HCT116 (cell line): ENCODE measurements around the gene ATP1A2. TPM values are rescaled to one million over a fixed set of nuclear protein-coding genes. Genes with fewer than 3 reads are reported as not detected.

Source experiments
- ATAC-seq: fragments of 200-7000 bp; cut with Tn5 transposase; 2 replicates; pipeline ENCODE4 v1.9.1; 2020; ENCODE audit warnings: mild to moderate bottlenecking, moderate library complexity
- BruUV-seq: library from RNA; stranded (reverse); fragments of 400-500 nt; replicated peaks from 2 replicates; lab custom pipeline; 2021; lab: Mats Ljungman, UMichigan
- CTCF ChIA-PET: fragments of 300-600 bp; sonication (Branson Sonifier 250); formaldehyde crosslinking; loops from one replicate; lab custom pipeline; 2021; ENCODE audit warnings: antibody characterized with exemption; lab: Charles Lee
- POLR2A ChIA-PET: fragments of 300-600, 350-600 bp; sonication (Branson Sonifier 250); formaldehyde crosslinking; loops from one replicate; lab custom pipeline; 2021; ENCODE audit warnings: antibody characterized with exemption; lab: Charles Lee
- RAD21 ChIA-PET, 2 experiments: fragments of 300-600 bp; sonication (Branson Sonifier 250); formaldehyde crosslinking; loops; one replicate each; lab custom pipeline; 2023; ENCODE audit warnings: low total read pairs in 2 of 2; ENCODE audit not compliant: uncharacterized antibody in 2 of 2, unreplicated experiment in 2 of 2, low non-redundant PET in 1 of 2; lab: Charles Lee
- DNase-seq: peaks from one replicate; pipeline ENCODE4 v3.0.0-alpha.2; 2010; ENCODE audit warnings: low read depth, low spot score
- H2AFZ ChIP-seq: fragments of 200-600 bp; shearing (Covaris generic), sonication (generic); 2 replicates; pipeline ENCODE4 v1.6.1; 2017; ENCODE audit warnings: low read depth, mixed run types, mixed read lengths, antibody characterized with exemption, low read length; ENCODE audit not compliant: poor library complexity, severe bottlenecking
- H3K27ac ChIP-seq: 2 replicates; pipeline ENCODE4 v1.5.1; 2012; ENCODE audit warnings: low read depth, low read length
- H3K27me3 ChIP-seq: fragments of 200-600 bp; sonication (generic); 2 replicates; pipeline ENCODE4 v1.6.1; 2016; ENCODE audit warnings: mixed run types, low read length, mixed read lengths; ENCODE audit not compliant: insufficient read depth
- H3K36me3 ChIP-seq, 2 experiments: fragments of 200-500 bp in 1 of 2; fragments of 200-600 bp in 1 of 2; sonication (Bioruptor generic) in 1 of 2; sonication (generic) in 1 of 2; 2 replicates each; pipeline versions ENCODE4 v1.5.1 to v1.6.1; 2014 to 2016; ENCODE audit warnings: low read length in 2 of 2, inconsistent platforms in 1 of 2, mixed read lengths in 1 of 2, mixed run types in 1 of 2; ENCODE audit not compliant: insufficient read depth in 2 of 2, control insufficient read depth in 1 of 2
- H3K4me1 ChIP-seq, 2 experiments: fragments of 200-600 bp in 1 of 2; sonication (generic) in 1 of 2; 2 replicates each; pipeline versions ENCODE4 v1.5.1 to v1.6.1; 2012 to 2017; ENCODE audit warnings: low read length in 2 of 2, inconsistent platforms in 1 of 2, mild to moderate bottlenecking in 1 of 2, mixed read lengths in 1 of 2, mixed run types in 1 of 2, moderate library complexity in 1 of 2; ENCODE audit not compliant: insufficient read depth in 2 of 2, control insufficient read depth in 1 of 2
- H3K4me2 ChIP-seq: fragments of 200-600 bp; sonication (generic); 2 replicates; pipeline ENCODE4 v1.6.1; 2017; ENCODE audit warnings: mixed run types, low read length, mixed read lengths
- H3K4me3 ChIP-seq, 2 experiments: fragments of 200-600 bp in 1 of 2; sonication (generic) in 1 of 2; replicated peaks in 1 of 2; 2 replicates each; pipeline ENCODE4 v1.5.1; 2011 to 2016; ENCODE audit warnings: low read length in 2 of 2, control low read depth in 1 of 2, low read depth in 1 of 2, mild to moderate bottlenecking in 1 of 2, mixed read lengths in 1 of 2, mixed run types in 1 of 2
- H3K79me2 ChIP-seq: fragments of 200-600 bp; sonication (generic); 2 replicates; pipeline ENCODE4 v1.6.1; 2017; ENCODE audit warnings: mild to moderate bottlenecking, mixed run types, low read length, moderate library complexity, mixed read lengths; ENCODE audit not compliant: insufficient read depth
- H3K9ac ChIP-seq: fragments of 200-600 bp; sonication (generic); 2 replicates; pipeline ENCODE4 v1.6.1; 2016; ENCODE audit warnings: low read length, mixed read lengths
- H3K9me2 ChIP-seq: fragments of 200-600 bp; sonication (generic), shearing (Covaris generic); 2 replicates; pipeline ENCODE4 v1.6.1; 2017; ENCODE audit warnings: mixed run types, mild to moderate bottlenecking, moderate library complexity; ENCODE audit not compliant: insufficient read depth
- H3K9me3 ChIP-seq, 2 experiments: fragments of 200-500 bp in 1 of 2; fragments of 200-600 bp in 1 of 2; sonication (Bioruptor generic) in 1 of 2; sonication (generic) in 1 of 2; 2 replicates each; pipeline ENCODE4 v1.6.1; 2014 to 2017; ENCODE audit warnings: low read length in 2 of 2, mixed read lengths in 2 of 2, inconsistent platforms in 1 of 2, low read depth in 1 of 2, mild to moderate bottlenecking in 1 of 2, mixed run types in 1 of 2, moderate library complexity in 1 of 2; ENCODE audit not compliant: control insufficient read depth in 1 of 2, insufficient read depth in 1 of 2
- H4K20me1 ChIP-seq: fragments of 200-600 bp; sonication (generic), shearing (Covaris generic); 2 replicates; pipeline ENCODE4 v1.6.1; 2017; ENCODE audit warnings: mixed run types, mild to moderate bottlenecking, moderate library complexity; ENCODE audit not compliant: insufficient read depth
- FOSL1 ChIP-seq: IDR thresholded peaks from 2 replicates; pipeline ENCODE4 v1.6.1; 2012; ENCODE audit warnings: low read depth
- SRF ChIP-seq: IDR thresholded peaks from 2 replicates; pipeline ENCODE4 v1.6.1; 2012; ENCODE audit warnings: low read depth
- YY1 ChIP-seq: IDR thresholded peaks from 2 replicates; pipeline ENCODE4 v1.6.1; 2011; ENCODE audit warnings: low read length, low read depth, moderate library complexity, mild to moderate bottlenecking; ENCODE audit not compliant: insufficient replicate concordance; ENCODE audit errors: extremely low read depth
- ZFX ChIP-seq: fragments of 450-650 bp; IDR thresholded peaks from 2 replicates; pipeline ENCODE4 v1.6.1; 2017
- intact Hi-C: fragments of 100-400 bp; cut with micrococcal nuclease; formaldehyde crosslinking; loops from 2 replicates; pipeline ENCODE4 v1.10.0; 2022
- total RNA-seq: library from RNA; stranded (reverse); gene quantifications from one replicate; pipeline ENCODE4 v1.2.1, GENCODE V29; 2021; ENCODE audit not compliant: unreplicated experiment
- TF ChIP-seq, protein P1 (sequence below): IDR thresholded peaks from 2 replicates; pipeline ENCODE4 v1.6.1; 2012; ENCODE audit warnings: low read depth

Gene ATP1A2
- total RNA-seq, 1 experiment from 2014 or later: not detected

- H3K4me2 ChIP-seq: no peak overlapping the region
- no peaks in the 10 kb centered on the region for H3K9me2 ChIP-seq
- no peaks in the 10 kb centered on the region for H3K9me3 ChIP-seq
- no peaks in the 10 kb centered on the region for H3K27me3 ChIP-seq
- no peak for TF ChIP-seq SRF
- no peak for TF ChIP-seq FOSL1
- no peaks in the 10 kb centered on the region for H3K4me1 ChIP-seq
- no peaks in the 10 kb centered on the region for H3K79me2 ChIP-seq
- H3K4me3 ChIP-seq: no peak overlapping the region
- POLR2A ChIA-PET: no interaction called here
- BruUV-seq: no TSS peak
- RAD21 ChIA-PET: no interaction called here
- no peak overlapping the region for H3K27ac ChIP-seq
- H2AFZ ChIP-seq: no peak overlapping the region
- no peak overlapping the region for H3K9ac ChIP-seq
- CTCF ChIA-PET: no interaction called here
- DNase-seq (no peak), ATAC-seq (no peak)
- intact Hi-C loops: no loop called here
- no peaks in the 10 kb centered on the region for H3K36me3 ChIP-seq
- no peaks in the 10 kb centered on the region for H4K20me1 ChIP-seq
These were observed 19.4 kb downstream of the ATP1A2 start for GRCh38 chr1:160134791-160135572.

DNA sequence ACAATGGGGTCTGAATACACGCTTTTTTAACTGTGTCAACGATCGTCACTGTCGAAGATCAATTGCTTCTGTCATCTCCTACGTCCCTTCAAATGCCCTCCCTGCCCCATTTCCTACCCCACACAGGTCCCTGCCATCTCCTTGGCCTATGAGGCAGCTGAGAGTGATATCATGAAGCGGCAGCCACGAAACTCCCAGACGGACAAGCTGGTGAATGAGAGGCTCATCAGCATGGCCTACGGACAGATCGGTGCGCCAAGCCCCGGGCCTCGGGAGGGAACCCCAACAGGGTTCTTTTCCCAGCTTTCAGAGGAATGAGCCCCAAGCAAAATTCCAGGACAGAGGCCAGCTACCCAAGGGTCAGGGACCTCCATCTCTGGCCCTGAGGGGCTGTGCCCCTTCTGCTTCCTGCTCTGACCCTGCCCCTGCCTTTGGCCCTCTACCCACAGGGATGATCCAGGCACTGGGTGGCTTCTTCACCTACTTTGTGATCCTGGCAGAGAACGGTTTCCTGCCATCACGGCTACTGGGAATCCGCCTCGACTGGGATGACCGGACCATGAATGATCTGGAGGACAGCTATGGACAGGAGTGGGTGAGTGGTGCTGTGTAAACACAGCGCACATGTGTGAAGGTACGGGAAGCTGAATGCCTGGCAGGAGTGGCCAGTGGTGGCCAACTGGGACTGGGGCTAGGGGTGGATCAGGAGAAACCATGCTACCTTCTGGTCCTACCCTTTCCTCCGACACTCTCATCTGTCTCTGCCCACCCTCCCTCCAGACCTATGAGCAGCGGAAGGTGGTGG, 20.8 kb downstream of the ATP1A2 start:
- no peak overlapping the region for H3K4me3 ChIP-seq
- ChIA-PET CTCF (no interaction called here), POLR2A (no interaction called here), RAD21 (no interaction called here)
- intact Hi-C loops: no loop called here
- no peaks in the 10 kb centered on the region for H3K9me2 ChIP-seq
- no peaks in the 10 kb centered on the region for H3K27me3 ChIP-seq
- no peak for TF ChIP-seq YY1
- TF ChIP-seq ZFX: no peak
- TF ChIP-seq, protein P1, sequence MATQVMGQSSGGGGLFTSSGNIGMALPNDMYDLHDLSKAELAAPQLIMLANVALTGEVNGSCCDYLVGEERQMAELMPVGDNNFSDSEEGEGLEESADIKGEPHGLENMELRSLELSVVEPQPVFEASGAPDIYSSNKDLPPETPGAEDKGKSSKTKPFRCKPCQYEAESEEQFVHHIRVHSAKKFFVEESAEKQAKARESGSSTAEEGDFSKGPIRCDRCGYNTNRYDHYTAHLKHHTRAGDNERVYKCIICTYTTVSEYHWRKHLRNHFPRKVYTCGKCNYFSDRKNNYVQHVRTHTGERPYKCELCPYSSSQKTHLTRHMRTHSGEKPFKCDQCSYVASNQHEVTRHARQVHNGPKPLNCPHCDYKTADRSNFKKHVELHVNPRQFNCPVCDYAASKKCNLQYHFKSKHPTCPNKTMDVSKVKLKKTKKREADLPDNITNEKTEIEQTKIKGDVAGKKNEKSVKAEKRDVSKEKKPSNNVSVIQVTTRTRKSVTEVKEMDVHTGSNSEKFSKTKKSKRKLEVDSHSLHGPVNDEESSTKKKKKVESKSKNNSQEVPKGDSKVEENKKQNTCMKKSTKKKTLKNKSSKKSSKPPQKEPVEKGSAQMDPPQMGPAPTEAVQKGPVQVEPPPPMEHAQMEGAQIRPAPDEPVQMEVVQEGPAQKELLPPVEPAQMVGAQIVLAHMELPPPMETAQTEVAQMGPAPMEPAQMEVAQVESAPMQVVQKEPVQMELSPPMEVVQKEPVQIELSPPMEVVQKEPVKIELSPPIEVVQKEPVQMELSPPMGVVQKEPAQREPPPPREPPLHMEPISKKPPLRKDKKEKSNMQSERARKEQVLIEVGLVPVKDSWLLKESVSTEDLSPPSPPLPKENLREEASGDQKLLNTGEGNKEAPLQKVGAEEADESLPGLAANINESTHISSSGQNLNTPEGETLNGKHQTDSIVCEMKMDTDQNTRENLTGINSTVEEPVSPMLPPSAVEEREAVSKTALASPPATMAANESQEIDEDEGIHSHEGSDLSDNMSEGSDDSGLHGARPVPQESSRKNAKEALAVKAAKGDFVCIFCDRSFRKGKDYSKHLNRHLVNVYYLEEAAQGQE: no peak
- H3K9me3 ChIP-seq: no peaks in the 10 kb centered on the region
- H3K9ac ChIP-seq: no peak overlapping the region
- no TSS peak for BruUV-seq
- H3K79me2 ChIP-seq: no peaks in the 10 kb centered on the region
- H3K4me2 ChIP-seq: no peak overlapping the region
- no peak overlapping the region for H3K27ac ChIP-seq
- no peaks in the 10 kb centered on the region for H3K4me1 ChIP-seq
- no peak for ATAC-seq
- H4K20me1 ChIP-seq: no peaks in the 10 kb centered on the region
- DNase-seq: no peak
- H3K36me3 ChIP-seq: no peaks in the 10 kb centered on the region
- H2AFZ ChIP-seq: no peak overlapping the region
